Body of pancreas (tissue), 4 donors: ENCODE data around the gene CCL28.

Experiments
- CTCF ChIP-seq, 7 experiments: fragments of 450-650 bp in 4 of 7; fragments of 200-600 bp in 3 of 7; sonication (generic) in 3 of 7; IDR thresholded peaks; one replicate each; pipeline ENCODE4 v1.5.1; 2016 to 2019; ENCODE audit warnings: antibody characterized with exemption in 7 of 7
- POLR2A ChIP-seq, 3 donors: fragments of 450-650 bp; IDR thresholded peaks; one replicate each; pipeline ENCODE4 v1.6.1; 2016; ENCODE audit warnings: antibody characterized with exemption in 3 of 3, mild to moderate bottlenecking in 2 of 3

GRCh38 chr5:43358301-43358700 lies 53.9 kb downstream of the CCL28 start:
- TF ChIP-seq POLR2A (IDR thresholded peaks at IDR 0.05) (no peak), CTCF (IDR thresholded peaks at IDR 0.05) (no peak)
